Stimulated activated CD4-positive, alpha-beta T cell treated with anti-CD3 and anti-CD28 coated beads, Interleukin-2, amount 100 ng/mL, for 24 hours (primary cell): ENCODE results near the gene DENND5A.
"Not testable (repeated sequence)": the region's sequence is repeated elsewhere in the genome, so short reads cannot be mapped to it uniquely, and the experiment has no call there.

ENCODE experiments used
- DNase-seq, 2 donors: peaks; one replicate each; pipeline ENCODE4 v3.0.0-alpha.2; 2020

DENND5A gene

GRCh38 chr11:9137293-9138132, 127.6 kb downstream of the DENND5A start:
- peak; percentile 75 to 81 for DNase-seq

- no peak for DNase-seq
Measured at GRCh38 chr11:9136741-9137140, 128.4 kb downstream of the DENND5A start.

- DNase-seq, result no peak
Measured at GRCh38 chr11:9133956-9134355, 131.2 kb downstream of the DENND5A start.

GRCh38 chr11:9132203-9132878, 132.8 kb downstream of the DENND5A start:
- DNase-seq, result no peak

- no peak for DNase-seq
Measured at GRCh38 chr11:9130297-9130696, 134.9 kb downstream of the DENND5A start.

- no peak for DNase-seq
Measured at GRCh38 chr11:9126636-9127035, 138.5 kb downstream of the DENND5A start.

GRCh38 chr11:9125185-9125886, 139.8 kb downstream of the DENND5A start:
- DNase-seq, result no peak

GRCh38 chr11:9123595-9124304, 141.4 kb downstream of the DENND5A start:
- no peak for DNase-seq

- no peak for DNase-seq
Measured at GRCh38 chr11:9121469-9121796, 143.7 kb downstream of the DENND5A start.

GRCh38 chr11:9120664-9121468, 144.3 kb downstream of the DENND5A start:
- no peak for DNase-seq

- DNase-seq, result no peak
Measured at GRCh38 chr11:9118277-9118676, 146.9 kb downstream of the DENND5A start.

GRCh38 chr11:9112075-9112474, 153.1 kb downstream of the DENND5A start:
- no peak for DNase-seq

- DNase-seq, result no peak
Measured at GRCh38 chr11:9109858-9110731, 155.1 kb downstream of the DENND5A start.

- no peak for DNase-seq
Measured at GRCh38 chr11:9104580-9104979, 160.6 kb downstream of the DENND5A start.

- no peak for DNase-seq
Measured at GRCh38 chr11:9103542-9104276, 161.4 kb downstream of the DENND5A start.

- DNase-seq, result no peak
Measured at GRCh38 chr11:9099617-9100016, 165.5 kb downstream of the DENND5A start.

- not testable (repeated sequence) for DNase-seq
Measured at GRCh38 chr11:9098455-9098854, 166.7 kb downstream of the DENND5A start.

GRCh38 chr11:9097186-9097943, 167.8 kb downstream of the DENND5A start:
- DNase-seq, result not testable (repeated sequence)

- no peak for DNase-seq
Measured at GRCh38 chr11:9096427-9096826, 168.7 kb downstream of the DENND5A start.

GRCh38 chr11:9095421-9095820, 169.7 kb downstream of the DENND5A start:
- DNase-seq, result peak in 1 of 2 donors; percentile 24
